Tibial nerve (tissue), 3 donors: ENCODE results near the gene PDCD11.

Source experiments
- POLR2A ChIP-seq, 2 donors: fragments of 450-650 bp; IDR thresholded peaks; one replicate each; pipeline ENCODE4 v1.6.1; 2017; ENCODE audit warnings: antibody characterized with exemption in 2 of 2, mild to moderate bottlenecking in 2 of 2, moderate library complexity in 2 of 2
- TF ChIP-seq, protein P1 (sequence below), 5 experiments: fragments of 200-600 bp in 3 of 5; fragments of 450-650 bp in 2 of 5; sonication (generic) in 3 of 5; IDR thresholded peaks; one replicate each; pipeline ENCODE4 v1.5.1; 2016 to 2019; ENCODE audit warnings: antibody characterized with exemption in 5 of 5, mild to moderate bottlenecking in 3 of 5, moderate library complexity in 2 of 5

DNA sequence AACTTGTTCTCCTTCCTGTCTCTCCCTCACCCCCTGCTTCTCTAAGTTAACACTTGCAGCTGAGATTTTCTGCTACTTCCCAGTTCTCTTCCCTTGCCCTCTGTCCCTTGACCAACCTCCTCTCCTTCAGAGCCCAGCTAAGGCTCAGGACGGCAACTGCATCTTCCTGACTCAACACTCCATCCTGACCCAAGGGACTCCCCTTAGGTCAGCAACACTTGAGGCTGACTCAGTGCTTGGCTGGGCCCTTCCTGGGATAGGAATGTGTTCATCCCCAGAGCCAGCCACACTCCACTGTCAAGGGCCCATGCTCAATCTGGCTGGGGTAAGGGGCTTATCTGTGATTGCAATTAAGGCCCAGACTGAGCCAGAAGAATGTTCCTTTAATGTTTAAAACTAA is 52.3 kb downstream of the PDCD11 start:
- TF ChIP-seq, protein P1, sequence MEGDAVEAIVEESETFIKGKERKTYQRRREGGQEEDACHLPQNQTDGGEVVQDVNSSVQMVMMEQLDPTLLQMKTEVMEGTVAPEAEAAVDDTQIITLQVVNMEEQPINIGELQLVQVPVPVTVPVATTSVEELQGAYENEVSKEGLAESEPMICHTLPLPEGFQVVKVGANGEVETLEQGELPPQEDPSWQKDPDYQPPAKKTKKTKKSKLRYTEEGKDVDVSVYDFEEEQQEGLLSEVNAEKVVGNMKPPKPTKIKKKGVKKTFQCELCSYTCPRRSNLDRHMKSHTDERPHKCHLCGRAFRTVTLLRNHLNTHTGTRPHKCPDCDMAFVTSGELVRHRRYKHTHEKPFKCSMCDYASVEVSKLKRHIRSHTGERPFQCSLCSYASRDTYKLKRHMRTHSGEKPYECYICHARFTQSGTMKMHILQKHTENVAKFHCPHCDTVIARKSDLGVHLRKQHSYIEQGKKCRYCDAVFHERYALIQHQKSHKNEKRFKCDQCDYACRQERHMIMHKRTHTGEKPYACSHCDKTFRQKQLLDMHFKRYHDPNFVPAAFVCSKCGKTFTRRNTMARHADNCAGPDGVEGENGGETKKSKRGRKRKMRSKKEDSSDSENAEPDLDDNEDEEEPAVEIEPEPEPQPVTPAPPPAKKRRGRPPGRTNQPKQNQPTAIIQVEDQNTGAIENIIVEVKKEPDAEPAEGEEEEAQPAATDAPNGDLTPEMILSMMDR (IDR thresholded peaks at IDR 0.05): no peak
- no peak for TF ChIP-seq POLR2A (IDR thresholded peaks at IDR 0.05)
